Frontal cortex (tissue), 4 donors: ENCODE results near the gene FUT2. TPM values are rescaled to one million over a fixed set of nuclear protein-coding genes. Genes with fewer than 3 reads are reported as not detected.

Experiments
- DNase-seq, 2 donors: peaks; one replicate each; pipeline ENCODE4 v3.0.0; 2012; ENCODE audit warnings: low spot score in 2 of 2
- FAIRE-seq: peaks from 2 replicates; lab custom pipeline; 2012; peaks lifted over from hg19 to GRCh38; lab: Jason Lieb, UNC
- total RNA-seq: library from RNA; depleted of rRNA; stranded (reverse); fragments of >200 nt; gene quantifications from one replicate; pipeline ENCODE4 v1.2.3, GENCODE V29; 2014
- donor health status: control.
- donor health status: control.
- donor health status: control.

The FUT2 gene
- total RNA-seq, 1 donor from 2014 or later, result under 0.01 TPM

DNA sequence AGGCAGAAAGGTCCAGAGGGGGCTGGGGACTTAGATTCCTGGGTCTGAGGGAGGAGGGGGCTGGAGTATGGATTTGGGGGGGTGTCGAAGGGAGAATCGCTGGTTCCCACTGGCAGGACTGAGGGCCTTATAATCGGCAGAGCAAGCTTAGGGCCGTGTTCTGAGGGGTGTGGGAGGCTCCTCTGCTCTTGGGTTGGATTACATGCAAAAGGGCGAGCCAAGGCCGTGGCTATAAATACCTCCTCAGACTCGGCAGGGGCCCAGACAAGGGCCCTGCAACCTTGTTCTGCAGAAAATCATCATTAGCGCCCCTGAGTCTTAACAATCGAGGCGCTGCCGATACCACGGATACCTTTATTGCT, 24.5 kb downstream of the FUT2 start:
- DNase-seq (peak in 1 of 2 donors; percentile 29), FAIRE-seq (no peak)

DNA sequence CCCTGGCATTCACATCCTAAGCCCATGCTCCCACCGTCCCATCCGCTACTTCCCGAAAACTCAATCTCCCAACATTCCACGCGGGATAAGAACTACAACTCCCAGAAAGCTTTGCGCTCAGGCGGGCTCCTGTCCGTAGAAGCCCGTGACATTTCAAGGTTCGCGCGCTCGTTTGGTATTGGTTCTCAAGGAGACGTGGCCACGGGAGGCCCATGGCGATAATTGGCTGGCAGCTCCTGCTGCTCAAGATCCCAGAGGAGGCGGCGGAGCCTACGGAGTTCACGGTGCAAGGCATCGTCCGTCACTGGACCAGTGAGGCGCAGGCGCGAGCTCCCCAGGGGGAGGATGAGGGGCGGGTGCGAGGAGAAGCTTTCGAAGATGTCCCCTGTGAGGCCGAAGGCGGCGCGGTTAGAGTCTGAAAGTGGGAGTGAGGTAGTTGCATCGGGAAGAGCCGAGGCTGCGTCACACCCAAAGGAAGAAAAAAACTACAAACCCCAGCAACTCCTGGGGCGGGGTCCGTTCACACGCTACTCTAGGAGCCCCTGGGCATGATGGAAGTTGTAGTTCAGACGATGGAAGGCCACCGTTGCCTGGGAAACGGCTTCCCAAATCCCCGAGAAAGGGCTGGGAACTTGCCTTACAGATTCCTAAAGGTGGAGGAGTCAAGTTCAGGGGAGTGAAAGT, 25.0 kb downstream of the FUT2 start:
- peak; percentile 90 for FAIRE-seq
- peak; percentile 97 to 98 for DNase-seq

DNA sequence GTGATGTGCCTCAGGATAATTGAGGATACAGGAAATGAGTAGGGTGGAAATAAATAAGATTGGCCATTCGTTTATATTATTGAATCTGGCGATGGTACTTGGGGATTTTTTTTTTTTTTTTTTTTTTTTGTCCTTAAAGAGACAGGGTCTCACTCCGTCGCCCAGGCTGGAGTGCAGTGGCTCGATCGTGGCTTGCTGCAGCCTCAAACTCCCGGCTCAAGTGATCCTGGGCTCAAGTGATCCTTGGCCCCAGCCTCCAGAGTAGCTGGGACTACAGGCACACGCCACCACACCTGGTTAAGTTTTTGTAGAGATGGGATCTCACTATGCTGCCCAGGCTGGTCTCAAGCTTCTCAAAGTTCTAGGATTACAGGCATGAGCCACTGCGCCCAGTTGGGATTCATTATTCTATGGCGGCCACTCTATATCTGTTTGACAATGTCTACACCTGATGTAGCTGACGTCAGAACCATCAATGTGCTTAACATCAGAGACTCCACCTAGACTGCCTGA, 26.5 kb downstream of the FUT2 start:
- DNase-seq, result no peak
- FAIRE-seq, result no peak

DNA sequence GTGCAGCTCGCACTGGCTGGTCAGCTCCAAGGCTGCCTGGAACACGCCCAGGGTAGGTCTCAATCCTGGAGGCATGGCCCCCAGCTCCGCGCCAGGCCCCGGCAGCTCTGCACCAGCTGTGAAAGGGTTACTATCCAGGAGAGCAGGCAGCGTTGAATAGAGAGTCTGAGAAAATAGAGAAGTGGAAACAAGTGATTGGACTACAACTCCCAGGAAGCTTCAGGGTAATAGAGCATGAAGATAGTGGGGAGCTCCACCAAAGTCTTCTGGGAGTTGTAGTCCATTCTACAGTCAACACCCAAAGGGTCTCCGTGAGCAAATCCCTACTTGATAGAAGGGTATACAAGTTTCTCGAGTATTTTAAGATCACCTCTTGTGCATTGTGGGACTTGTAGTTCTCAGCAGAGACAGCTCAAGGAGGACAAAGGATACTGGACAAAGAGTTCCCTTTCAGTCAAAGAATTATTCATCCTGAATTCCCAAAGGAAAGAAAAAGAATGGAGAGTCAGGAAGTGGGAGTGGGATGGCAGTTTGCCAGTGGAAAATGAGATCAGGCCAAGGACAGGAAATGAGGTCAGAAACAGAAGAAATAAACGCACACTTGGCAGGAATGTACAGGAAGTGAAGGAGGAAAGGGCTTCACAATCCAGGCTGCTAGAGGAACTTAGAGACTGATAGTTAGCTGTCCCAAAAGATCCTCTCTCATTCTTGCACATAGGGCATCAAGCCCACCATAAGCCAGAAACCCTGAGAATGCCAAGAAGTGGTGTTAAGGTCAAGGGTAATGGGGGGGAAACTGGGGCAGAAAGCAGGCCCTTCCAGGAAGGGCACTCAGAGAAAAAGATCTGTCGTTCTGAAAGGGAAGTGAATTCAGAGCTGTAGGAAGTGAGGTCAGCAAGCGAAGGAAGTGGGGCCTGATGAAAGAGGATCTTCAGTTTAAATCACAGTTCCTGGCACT, 29.3 kb downstream of the FUT2 start:
- FAIRE-seq, result no peak
- peak; percentile 71 to 75 for DNase-seq

DNA sequence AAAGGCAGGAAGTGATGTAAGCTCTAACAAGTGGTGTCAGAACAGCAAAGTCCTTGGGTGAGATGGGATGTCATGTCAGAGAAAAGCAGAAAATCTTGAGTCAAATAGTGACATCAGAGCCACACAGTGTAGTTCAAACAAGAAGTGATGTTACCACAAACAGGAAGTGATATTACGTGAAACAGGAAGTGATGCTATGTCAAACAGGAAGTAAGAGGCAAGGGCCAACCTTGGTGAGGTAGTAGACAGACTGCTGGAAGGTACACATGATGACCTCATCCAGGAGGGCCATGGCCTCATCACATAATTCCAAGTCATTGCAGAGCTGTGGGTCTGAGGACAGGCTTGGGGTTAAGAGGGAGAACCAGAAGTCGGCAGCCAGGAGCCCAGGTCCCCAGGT, 30.8 kb downstream of the FUT2 start:
- DNase-seq, result peak in 1 of 2 donors; percentile 37
- FAIRE-seq, result no peak

DNA sequence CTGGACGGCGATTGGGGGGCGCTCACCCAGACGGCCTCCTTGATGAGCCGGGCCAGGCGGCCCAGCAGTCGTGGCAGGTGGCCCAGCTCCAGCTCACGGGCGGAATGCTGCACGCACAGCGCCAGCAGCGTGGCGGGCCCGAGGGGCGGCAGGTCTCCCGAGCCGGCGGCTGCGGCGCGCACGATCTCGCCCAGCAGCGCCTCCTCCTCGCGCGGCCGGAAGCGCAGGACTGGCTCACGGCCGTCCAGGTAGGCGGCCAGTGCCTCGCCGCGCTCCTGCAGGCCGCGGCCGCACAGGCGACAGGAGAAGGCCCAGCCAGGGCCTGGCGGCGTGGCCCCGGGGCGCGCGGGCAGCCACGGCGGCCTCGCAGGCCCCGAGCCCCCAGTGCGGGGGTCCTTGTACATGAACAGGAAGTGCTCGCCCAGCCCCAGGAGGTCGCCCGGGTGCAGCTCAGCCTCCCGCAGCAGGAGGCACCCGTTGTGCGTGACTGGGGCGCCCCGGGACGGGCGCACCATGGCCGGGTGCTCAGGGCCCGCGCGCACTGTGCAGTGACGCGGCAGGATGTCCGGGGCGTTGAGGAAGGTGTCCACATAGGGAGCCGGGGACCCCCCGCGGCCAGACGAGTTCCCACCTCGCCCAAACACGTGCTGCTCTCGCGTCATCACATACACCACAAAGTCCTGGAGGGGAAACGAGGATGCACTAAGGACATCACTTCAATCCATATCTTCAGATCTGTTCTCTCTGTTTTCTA, 33.3 kb downstream of the FUT2 start:
- DNase-seq (no peak), FAIRE-seq (no peak)

DNA sequence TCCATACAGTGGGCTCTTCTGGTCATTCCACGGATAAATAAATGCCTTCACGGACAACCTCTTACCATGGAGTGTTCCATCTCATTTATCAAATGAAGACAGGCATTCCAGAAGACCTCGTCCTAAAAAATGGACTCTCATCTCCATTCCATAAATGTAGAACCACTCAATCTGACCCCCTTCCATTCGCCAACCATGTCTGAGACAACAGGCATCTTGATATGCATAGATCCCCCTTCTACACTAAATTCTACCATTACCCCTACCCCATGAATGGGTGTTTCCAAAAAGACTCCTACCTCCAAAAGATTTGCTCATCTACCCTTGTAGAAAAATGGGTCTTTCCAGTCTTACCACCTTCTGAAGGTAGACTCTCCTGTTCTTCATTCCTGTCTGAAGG, 35.7 kb downstream of the FUT2 start:
- FAIRE-seq (no peak), DNase-seq (no peak)

DNA sequence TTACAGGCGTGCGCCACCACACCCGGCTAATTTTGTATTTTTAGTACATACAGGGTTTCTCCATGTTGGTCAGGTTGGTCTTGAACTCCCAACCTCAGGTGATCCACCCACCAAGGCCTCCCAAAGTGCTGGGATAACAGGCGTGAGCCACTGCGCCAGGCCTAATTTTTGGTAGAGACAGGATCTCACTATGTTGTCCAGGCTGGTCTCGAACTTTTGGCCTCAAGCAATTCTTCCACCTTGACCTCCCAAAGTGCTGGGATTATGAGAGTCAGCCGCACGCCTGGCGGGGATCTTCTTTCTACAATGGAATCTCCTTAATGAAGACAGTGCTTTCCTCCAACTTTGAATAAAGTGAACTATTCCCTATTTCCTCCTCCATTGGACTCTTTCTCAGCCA, 38.9 kb downstream of the FUT2 start:
- DNase-seq (no peak), FAIRE-seq (no peak)

DNA sequence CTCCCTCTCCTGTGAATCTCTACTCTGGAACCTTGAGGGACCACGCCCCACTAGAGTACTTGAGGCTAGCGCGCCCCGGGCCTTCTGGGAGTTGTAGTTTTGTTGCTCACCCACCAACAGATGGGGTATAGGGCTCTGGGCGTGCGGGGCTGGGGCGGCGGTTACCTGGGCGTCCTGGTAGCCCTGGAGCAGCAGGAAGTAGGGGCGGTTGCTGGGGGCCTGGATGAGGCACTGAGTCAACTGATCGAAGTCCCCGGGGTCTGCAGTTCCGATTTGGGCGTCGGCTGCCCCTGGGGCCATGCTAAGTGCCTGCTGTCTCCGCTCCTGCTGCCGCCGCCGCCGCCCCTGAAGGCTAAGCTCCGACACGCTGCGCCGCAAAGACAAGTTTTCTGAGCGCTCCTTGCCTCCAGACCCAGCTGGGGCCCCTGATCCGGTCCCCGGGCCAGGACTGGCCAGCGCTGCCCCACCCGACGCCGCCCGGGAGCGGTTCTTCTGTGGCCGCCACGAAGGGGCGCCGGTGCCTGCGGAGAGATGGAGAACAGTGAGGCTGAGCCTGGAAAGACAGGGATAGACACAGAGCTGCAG, 39.4 kb downstream of the FUT2 start:
- DNase-seq (no peak), FAIRE-seq (no peak)

DNA sequence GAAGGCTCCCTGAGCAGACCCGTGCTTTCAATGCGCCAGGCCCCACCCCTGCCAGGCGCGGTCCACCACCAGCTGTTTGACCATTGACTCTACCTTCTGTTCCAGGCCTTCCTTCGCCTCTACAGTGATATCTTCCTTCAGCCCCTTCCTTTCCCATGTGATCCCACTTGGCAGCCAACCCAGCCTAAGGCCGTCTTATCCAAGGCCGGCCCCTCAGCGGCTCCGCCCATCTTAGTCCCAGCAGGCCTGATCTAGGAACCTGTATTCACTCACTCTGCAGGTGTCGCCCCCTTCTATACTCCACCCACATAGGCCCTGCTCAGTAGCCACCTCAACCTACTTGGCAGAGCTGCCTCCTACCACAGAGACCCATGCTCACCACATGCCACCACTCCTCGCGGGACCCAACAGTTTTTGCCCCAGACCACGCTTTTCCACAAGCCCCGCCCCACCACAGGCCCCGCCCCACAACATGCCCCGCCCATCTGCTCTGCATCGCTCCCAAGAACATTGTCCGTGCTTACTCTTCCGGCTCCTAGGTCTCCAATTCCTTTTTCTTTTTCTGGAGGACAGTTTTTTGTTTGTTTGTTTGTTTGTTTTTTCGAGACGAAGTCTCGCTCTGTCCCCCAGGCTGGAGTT, 41.7 kb downstream of the FUT2 start:
- no peak for FAIRE-seq
- DNase-seq, result no peak

DNA sequence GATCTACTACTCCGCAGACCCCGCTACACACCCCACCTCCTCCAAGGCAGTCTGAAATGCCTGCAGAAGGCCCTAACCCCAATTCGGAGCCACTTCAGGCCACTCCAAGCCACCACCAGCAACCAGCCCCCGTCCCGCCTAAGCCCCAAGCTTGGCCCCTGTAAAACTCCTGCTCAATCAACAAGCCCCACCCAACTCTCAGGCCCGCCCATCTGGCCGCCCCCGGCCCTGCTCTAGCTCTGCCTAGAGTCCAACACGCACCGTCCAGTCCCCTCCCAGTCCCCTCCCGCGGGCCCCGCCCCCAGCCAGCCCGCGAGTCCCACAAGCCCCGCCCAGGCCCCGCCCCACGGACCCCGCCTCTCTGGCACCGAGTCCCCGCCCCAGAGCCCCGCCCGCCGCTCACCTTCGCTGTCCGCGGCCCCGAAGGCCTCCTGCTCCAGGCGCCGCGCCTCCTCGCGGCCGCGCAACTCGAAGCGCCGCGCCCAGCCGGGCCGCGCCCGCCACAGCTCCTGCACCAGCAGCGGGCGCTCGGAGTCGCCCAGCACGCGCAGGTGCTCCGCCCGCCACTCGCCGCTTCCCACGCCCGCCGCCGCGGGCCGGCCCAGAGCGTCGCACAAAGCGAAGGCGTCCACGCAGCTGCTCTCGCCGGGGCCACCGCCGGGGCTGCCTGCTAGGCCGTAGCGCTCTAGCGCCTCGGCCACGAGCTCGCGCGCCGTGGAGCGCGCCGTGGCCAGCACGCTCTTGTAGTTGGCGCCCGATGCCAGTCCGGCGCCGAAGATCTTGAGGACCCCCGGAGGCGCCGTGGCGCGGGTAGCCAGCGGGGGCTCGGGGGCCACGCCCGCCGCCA, 43.0 kb downstream of the FUT2 start:
- DNase-seq, result peak; percentile 91 to 96
- FAIRE-seq, result no peak

DNA sequence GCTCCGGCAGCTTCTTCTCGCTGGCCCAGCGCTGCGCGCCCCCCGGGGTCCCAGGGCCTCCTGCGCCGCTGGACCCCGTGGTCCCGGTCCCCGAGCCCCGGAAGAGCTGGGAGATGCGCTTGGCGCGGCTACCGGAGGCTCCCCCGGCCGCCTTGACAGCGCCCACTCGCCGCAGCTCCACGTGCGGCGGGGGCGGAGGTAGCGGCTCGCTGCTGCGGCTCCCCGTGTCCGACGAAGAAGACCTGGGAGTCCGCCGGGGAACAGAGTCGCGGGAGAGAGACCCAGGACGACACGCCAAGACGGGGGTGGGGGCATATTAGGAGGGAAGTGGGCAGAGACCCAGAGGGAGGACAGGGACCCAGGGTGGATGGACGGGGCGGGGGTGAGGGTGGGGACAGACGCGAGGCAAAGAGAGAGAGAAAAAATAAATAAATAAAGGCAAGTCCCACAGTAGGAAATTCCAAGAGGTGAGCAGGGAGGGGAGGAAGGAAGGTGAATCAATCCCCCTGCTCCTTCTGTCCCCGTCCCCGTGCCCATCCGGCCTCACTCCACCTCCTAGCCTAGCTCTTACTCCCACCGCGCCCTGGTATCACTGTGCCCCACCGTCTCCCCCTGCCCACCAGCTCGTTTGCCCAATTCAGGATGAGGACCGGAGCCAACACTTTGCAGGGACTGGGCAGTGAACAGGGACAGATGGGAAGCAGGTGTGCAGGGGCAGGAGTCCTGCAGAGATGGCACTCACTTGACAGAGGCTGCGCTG, 43.8 kb downstream of the FUT2 start:
- FAIRE-seq (no peak), DNase-seq (no peak)

DNA sequence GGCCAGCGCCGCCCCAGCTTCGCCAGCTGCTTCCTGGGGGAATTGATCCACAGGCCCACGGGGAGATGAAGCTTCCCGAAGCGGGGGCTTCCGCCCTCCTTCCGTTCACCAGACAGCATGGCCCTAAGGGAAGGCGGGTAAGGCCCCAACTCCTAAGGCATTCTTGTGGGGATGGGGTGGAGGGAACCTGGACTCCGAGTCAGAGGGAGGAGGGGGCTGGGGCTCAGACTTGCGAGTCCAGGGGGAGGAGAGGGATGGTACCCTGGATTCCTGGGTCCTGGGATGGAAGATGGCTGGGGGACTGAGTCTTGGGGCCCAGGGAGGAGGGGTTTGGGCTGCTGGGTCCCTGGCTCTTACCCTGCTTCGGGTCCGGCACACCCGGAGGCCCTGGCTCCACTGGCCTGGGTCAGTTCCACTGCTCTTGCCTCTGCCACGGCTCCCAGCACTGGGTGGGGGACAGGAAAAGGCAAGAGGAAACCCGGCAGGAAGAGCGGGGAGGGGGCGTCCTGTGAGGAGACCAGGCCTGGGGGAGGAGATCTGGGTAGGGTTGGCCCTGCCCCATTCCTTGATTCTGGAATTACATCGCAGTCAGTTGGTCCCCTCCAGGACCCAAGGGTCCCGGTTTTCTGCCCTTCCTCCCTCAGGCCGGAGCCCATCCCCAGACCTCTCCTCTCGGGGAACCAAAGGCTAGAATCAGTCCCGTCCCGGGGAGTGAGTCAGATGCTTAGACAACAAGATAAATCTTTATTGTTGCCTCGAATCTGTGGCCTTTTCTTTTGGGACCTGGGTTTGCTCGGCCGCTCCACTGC, 44.6 kb downstream of the FUT2 start, which contains the start of gene RASIP1:
Gene RASIP1 (minus strand): TSS at position 447 of the 809 bp plus-strand sequence. CDS start 328 bp downstream, at position 119.
- no peak for FAIRE-seq
- no peak for DNase-seq

DNA sequence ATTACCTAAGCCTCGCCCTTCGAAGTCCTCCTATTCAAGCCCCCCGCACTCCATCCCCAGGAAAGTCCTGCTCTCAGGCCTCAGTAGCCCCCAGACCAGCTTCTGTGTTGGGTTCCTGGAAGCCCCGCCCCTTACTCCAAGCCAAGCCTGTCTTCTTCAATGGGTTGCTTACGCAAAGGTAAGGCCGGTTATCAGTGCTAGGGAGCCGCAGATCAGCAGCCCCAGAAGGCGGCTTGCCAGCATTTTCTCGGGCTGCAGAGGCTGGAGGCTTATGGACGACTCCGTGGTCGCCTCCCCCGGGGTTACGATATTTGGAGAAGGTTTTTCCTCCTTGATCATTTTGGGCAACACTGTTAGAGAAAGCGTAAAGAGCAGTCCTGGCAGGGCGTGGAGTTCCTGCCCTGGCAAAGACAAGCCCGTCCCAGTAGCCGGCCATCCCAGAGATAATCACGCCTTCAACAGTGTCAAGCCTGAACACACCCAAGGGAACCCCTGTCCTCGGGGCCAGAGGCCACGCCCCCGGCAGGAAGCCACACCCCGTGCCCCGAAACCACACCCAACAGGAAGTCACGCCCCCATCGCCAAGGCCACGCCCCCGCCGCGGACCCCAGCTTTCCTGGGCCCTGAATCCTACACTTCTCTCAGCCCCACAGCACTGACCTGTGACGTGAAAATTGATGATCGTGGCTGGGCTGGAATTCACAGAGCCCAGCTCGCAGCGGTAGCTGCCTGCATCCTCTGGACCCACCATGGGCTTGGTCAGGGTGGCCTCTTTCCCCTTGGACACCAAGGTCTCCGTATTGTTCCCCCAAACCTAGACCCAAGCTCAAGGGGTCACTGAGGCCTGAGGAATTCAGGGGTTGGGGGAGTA, 45.6 kb downstream of the FUT2 start:
- DNase-seq (peak in 1 of 2 donors; percentile 63), FAIRE-seq (no peak)

DNA sequence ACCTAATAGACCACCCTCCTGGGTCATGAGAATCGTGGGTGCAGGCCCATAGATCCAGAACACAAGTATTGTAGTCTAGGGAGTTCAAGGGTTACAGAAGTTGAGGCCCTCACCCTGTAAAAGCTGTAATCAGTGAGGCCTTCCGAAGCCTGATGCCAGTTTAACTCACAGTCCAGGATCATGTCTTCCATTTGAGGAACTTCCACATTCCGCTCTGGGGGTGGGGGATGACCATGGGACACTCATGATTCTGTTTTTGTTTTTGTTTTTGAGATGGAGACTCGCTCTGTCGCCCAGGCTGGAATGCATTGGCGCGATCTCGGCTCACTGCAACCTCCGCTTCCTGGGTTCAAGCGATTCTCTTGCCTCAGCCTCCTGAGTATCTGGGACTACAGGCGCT, 46.3 kb downstream of the FUT2 start:
- DNase-seq (no peak), FAIRE-seq (no peak)
